ENCODE data around the gene INVS. TPM values are rescaled to one million over a fixed set of nuclear protein-coding genes. Genes with fewer than 3 reads are reported as not detected.

The INVS gene
- total RNA-seq, 1 donor from 2014 or later = 18.7 TPM

DNA sequence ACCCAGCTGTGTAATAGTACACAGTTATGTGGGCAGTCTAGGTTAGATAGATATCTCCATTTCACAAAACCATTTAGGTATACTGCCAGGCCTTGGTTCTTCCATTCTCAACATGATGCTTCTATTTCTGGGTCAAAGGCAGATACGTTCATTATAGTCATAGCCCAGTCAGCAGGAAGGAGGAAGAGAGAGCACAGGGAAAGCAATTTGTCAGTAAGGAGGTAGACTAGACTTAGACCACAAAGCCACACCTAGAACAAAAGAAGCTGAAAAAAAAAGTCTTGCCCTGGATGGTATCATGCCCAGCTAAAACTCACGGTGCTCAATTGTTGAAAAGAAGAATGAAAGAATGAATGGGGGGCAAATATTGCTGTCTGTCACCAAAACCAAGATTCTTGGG is 7.6 kb downstream of the INVS start:
- Histone ChIP-seq H3K36me3 (ENCODE audit: control insufficient read depth, insufficient read depth, low read length) (peaks cover 2% of the 10 kb centered on the region), H3K27me3 (ENCODE audit: control insufficient read depth, insufficient read depth, low read length) (no peaks in the 10 kb centered on the region), H3K4me3 (ENCODE audit: low read depth, low read length) (no peak overlapping the region)
- DNase-seq (ENCODE audit: low read depth) = no peak
- TF ChIP-seq, protein P1, sequence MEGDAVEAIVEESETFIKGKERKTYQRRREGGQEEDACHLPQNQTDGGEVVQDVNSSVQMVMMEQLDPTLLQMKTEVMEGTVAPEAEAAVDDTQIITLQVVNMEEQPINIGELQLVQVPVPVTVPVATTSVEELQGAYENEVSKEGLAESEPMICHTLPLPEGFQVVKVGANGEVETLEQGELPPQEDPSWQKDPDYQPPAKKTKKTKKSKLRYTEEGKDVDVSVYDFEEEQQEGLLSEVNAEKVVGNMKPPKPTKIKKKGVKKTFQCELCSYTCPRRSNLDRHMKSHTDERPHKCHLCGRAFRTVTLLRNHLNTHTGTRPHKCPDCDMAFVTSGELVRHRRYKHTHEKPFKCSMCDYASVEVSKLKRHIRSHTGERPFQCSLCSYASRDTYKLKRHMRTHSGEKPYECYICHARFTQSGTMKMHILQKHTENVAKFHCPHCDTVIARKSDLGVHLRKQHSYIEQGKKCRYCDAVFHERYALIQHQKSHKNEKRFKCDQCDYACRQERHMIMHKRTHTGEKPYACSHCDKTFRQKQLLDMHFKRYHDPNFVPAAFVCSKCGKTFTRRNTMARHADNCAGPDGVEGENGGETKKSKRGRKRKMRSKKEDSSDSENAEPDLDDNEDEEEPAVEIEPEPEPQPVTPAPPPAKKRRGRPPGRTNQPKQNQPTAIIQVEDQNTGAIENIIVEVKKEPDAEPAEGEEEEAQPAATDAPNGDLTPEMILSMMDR (IDR thresholded peaks at IDR 0.05; ENCODE audit: insufficient read depth, low read length, poor library complexity, severe bottlenecking) = no peak

DNA sequence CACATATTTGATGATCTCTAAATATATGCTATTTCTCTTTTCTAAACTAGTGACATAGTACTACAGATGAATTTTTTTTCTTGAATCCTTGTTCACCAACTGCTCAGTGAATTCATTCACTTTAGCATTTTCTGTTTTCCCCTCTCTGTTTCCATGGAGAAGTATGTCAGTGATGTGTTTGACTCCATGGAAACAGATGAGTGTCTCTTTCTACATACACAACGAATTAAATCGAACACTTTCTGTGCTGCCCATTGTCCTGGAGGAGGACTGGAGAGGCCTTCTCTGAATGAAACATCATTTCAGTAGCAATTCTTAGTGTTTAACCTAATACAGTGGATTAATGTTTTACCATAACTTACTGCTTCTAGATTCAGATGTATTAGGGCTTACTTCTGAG is 9.5 kb downstream of the INVS start:
- H3K4me3 ChIP-seq (ENCODE audit: low read depth, low read length) = no peak overlapping the region
- TF ChIP-seq, protein P1 (IDR thresholded peaks at IDR 0.05; ENCODE audit: insufficient read depth, low read length, poor library complexity, severe bottlenecking) = no peak
- H3K27me3 ChIP-seq (ENCODE audit: control insufficient read depth, insufficient read depth, low read length) = no peaks in the 10 kb centered on the region
- no peak for DNase-seq (ENCODE audit: low read depth)
- peaks cover 2% of the 10 kb centered on the region for H3K36me3 ChIP-seq (ENCODE audit: control insufficient read depth, insufficient read depth, low read length)

DNA sequence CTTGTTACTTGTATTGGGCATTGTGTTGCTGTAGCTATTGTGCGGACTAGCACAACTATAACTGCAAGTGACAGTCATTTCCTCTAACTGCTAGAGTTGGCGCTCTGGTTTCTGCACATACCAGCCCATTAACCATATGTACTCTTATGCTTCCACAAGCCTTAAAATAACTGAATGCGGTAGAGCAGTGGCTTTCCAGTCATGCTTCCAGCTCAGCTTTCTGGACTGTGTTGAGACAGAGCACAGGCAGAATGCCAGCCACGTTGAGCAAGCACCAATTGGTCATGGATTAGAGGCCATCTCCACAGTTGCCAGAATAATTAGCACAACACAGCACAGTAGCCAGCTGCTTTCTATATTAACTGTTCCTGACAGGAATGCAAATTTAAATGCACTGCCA is 12.2 kb downstream of the INVS start:
- TF ChIP-seq, protein P1 (IDR thresholded peaks at IDR 0.05; ENCODE audit: insufficient read depth, low read length, poor library complexity, severe bottlenecking) = no peak
- Histone ChIP-seq H3K36me3 (ENCODE audit: control insufficient read depth, insufficient read depth, low read length) (peaks cover 1% of the 10 kb centered on the region), H3K27me3 (ENCODE audit: control insufficient read depth, insufficient read depth, low read length) (no peaks in the 10 kb centered on the region), H3K4me3 (ENCODE audit: low read depth, low read length) (no peak overlapping the region)
- DNase-seq (ENCODE audit: low read depth) = no peak

DNA sequence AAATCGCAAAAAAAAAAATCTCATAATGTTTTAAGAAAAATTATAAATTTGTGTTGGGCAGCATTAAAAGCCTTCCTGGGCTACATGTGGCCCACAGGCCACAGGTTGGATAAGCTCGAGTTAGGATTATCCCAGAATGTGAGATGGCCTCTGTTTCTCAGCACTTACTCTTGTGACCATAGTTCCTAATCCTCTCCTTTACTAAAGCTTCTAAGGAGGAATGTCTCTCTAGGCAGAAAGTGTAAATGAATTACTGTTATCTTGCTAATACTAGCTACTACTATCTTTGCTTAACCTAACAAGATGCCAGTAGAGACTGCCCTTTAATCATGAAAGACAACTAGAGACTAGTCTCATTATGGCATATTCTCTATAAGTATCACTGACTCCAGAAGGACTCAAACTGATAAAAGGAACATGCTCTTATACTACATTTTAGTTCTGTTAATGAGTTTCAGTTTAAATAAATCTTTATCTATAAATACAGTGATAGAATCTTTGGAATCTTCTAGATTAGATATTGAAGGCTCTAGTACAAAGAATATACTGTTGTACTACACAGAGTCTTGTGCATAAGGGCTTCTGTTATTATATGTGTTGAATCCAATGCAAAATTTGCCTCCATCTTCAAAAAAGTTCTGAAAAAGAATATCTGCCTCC is 13.8 kb downstream of the INVS start:
- Histone ChIP-seq H3K4me3 (ENCODE audit: low read depth, low read length) (no peak overlapping the region), H3K36me3 (ENCODE audit: control insufficient read depth, insufficient read depth, low read length) (peaks cover 1% of the 10 kb centered on the region), H3K27me3 (ENCODE audit: control insufficient read depth, insufficient read depth, low read length) (no peaks in the 10 kb centered on the region)
- TF ChIP-seq, protein P1 (IDR thresholded peaks at IDR 0.05; ENCODE audit: insufficient read depth, low read length, poor library complexity, severe bottlenecking) = no peak
- DNase-seq (ENCODE audit: low read depth) = no peak

DNA sequence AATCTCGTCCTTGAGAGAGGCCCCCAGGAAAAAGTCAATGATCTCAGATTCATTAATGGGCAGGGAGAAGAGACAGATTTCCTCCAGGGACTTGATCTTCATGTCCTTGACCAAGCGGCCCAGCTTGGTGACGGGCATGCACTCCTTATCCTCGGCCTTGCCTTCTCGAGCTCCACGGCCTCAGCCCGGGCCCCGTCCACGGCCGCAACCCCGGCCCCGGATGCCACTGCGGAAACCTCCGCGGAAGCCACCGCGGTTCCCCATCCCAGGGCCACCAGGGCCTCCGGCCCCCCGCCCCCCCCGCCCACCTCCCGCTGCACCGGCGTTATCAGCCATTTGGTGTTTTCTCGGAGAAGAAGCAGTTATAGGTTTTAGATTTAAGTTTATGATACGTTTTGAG is 18.3 kb downstream of the INVS start:
- Histone ChIP-seq H3K36me3 (ENCODE audit: control insufficient read depth, insufficient read depth, low read length) (no peaks in the 10 kb centered on the region), H3K27me3 (ENCODE audit: control insufficient read depth, insufficient read depth, low read length) (no peaks in the 10 kb centered on the region), H3K4me3 (ENCODE audit: low read depth, low read length) (no peak overlapping the region)
- DNase-seq (ENCODE audit: low read depth) = no peak
- TF ChIP-seq, protein P1 (IDR thresholded peaks at IDR 0.05; ENCODE audit: insufficient read depth, low read length, poor library complexity, severe bottlenecking) = no peak

DNA sequence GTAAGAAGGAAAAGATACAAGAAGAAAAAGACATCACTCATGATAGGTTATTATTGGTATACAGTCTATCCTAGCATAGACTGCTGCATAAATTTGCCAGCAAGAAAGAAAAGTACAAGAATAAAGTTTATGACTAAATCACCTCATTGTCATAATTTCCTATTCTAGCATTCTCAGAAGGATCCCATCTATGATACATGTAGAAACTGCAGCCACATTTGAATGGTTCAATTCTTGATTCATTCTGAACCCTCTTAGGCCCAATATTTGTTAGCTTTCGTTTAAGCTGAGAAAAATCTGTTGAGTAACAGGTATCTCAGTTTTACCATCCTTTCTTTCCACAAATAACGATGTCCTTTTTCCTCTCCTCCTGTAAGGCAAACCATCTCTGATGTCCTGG is 21.2 kb downstream of the INVS start:
- TF ChIP-seq, protein P1 (IDR thresholded peaks at IDR 0.05; ENCODE audit: insufficient read depth, low read length, poor library complexity, severe bottlenecking) = no peak
- H3K36me3 ChIP-seq (ENCODE audit: control insufficient read depth, insufficient read depth, low read length) = no peaks in the 10 kb centered on the region
- H3K27me3 ChIP-seq (ENCODE audit: control insufficient read depth, insufficient read depth, low read length) = no peaks in the 10 kb centered on the region
- no peak overlapping the region for H3K4me3 ChIP-seq (ENCODE audit: low read depth, low read length)
- no peak for DNase-seq (ENCODE audit: low read depth)
